Cardiac fibroblast (primary cell): ENCODE measurements around the gene CCDC137.

ENCODE experiments used
- DNase-seq, 2 donors: peaks; one replicate each; pipeline versions ENCODE4 v3.0.0 to v3.0.0-alpha.2; 2010; ENCODE audit warnings: low read depth in 2 of 2
- H3K4me3 ChIP-seq, 2 donors: replicated peaks in 1 of 2; 1 replicate in 1 of 2; 2 replicates in 1 of 2; pipeline ENCODE4 v1.5.1; 2011; ENCODE audit warnings: low read depth in 2 of 2, low read length in 2 of 2, mild to moderate bottlenecking in 2 of 2, moderate library complexity in 1 of 2
- CTCF ChIP-seq: IDR thresholded peaks from one replicate; pipeline ENCODE4 v1.5.1; 2011; ENCODE audit warnings: low read depth, mild to moderate bottlenecking, low read length, inconsistent platforms

CCDC137 gene

DNA sequence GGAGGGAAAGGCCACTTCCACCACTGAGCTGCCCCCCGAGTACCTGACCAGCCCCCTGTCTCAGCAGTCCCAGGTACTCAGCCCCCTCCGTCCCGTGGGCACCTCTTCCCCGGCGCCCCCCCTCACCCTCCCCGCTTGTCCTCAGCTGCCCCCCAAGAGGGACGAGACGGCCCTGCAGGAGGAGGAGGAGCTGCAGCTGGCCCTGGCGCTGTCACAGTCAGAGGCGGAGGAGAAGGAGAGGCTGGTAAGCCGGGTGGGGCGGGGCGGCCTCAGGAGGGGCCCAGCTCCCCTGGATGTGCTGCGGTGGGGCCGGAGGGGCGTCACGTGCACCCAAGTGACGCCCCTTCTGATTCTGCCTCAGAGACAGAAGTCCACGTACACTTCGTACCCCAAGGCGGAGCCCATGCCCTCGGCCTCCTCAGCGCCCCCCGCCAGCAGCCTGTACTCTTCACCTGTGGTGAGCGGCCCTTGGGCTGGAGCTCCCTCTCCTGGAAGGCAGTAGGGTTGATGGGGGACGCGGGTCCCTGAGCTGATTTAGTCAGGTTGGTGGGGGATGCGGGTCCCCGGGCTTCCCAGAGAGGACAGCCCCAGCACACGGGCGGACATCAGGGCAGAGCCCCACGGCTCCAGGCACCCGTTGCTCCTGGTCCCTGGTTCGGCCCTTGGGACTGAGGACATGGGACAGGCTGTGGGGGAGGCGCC, 27.1 kb downstream of the CCDC137 start:
- DNase-seq: no peak
- TF ChIP-seq CTCF: no peak
- no peak overlapping the region for H3K4me3 ChIP-seq

GRCh38 chr17:81694810-81695209, 28.3 kb downstream of the CCDC137 start:
- H3K4me3 ChIP-seq: no peak overlapping the region
- DNase-seq: no peak
- no peak for TF ChIP-seq CTCF

DNA sequence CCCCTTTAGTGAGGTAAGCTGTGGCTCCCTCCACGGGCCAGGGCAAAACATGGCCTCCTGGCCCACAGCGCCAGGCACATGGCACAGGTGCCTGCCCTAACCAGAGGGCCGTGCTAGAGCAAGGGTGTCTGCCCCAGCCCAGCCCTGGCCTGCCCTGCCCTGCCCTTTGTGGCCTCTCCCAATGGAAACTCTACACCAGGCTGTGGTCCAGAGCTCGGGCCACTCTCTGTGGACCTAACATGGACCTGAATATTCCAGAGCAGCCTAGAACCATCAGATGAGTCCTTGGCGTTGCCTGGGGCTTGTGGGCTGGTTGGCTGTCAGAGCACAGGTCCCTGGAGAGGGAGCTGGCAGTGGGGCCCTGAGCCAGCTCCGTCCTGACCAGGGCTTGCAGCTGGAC, 28.7 kb downstream of the CCDC137 start:
- no peak for TF ChIP-seq CTCF
- no peak overlapping the region for H3K4me3 ChIP-seq
- no peak for DNase-seq

DNA sequence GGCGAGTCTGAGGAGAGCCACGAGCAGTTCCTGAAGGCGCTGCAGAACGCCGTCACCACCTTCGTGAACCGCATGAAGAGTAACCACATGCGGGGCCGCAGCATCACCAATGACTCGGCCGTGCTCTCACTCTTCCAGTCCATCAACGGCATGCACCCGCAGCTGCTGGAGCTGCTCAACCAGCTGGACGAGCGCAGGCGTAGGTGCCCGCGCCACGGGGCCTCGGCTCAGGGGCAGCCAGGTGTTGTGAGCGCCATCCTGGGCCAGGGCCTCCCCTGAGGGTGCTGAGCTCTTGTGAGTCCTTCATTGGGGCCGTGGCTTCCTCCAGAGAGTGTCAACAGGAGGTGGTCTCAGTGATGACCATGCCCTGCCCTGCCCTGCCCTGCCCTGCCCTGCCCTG, 29.3 kb downstream of the CCDC137 start:
- DNase-seq: no peak

GRCh38 chr17:81696218-81696941, 29.8 kb downstream of the CCDC137 start:
- no peak for TF ChIP-seq CTCF
- H3K4me3 ChIP-seq: no peak overlapping the region
- no peak for DNase-seq

More for the DNA sequence above, 29.3 kb downstream of the CCDC137 start:
- no peak overlapping the region for H3K4me3 ChIP-seq
- no peak for TF ChIP-seq CTCF

DNA sequence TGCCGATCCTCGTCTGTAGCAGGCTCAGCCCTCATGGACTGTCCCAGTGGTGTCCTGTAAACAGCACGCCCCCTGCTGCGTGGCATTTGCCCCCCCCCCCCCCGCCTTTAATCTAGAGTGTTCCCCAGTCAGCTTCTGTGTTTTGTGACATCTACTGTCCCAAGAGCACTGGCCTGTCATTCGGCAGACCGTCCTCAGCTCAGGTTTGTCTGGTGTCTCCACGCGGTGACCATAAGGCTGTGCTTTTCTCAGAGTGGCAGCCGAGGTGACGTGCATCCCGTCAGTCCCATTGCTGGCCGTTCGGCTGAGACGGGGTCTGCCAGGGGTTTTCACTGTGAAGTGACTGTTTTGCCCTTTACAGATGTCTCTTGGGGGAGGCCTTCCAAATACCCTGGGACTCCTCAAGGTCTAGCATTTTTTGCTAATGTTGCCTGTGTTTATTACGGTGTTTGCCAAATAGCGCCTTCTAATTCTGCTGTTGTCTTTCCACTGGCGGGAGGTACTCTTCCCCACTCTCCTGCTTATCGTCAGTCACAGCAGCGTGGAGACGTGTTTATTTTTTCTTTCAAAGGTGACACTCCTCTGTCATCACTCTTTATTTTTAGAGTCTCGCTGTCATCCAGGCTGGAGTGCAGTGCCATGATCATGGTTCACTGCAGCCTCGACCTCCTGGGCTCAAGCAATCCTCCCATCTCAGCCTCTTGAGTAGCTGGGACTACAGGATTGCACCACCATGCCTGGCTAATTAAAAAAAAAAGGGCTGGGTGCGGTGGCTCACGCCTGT, 30.9 kb downstream of the CCDC137 start:
- DNase-seq: no peak
- no peak overlapping the region for H3K4me3 ChIP-seq
- no peak for TF ChIP-seq CTCF
